Epithelial cell of esophagus (primary cell): ENCODE results near the gene PPM1N.

Experiments used
- DNase-seq: peaks from one replicate; pipeline ENCODE4 v3.0.0; 2010; ENCODE audit warnings: low read depth
- H3K4me3 ChIP-seq: 2 replicates; pipeline ENCODE4 v1.5.1; 2011; ENCODE audit warnings: mild to moderate bottlenecking, low read length, control low read depth
- CTCF ChIP-seq: IDR thresholded peaks from 2 replicates; pipeline ENCODE4 v1.5.1; 2011; ENCODE audit warnings: low read depth, mild to moderate bottlenecking, low read length, control low read depth, inconsistent platforms; ENCODE audit not compliant: insufficient read depth; ENCODE audit errors: missing control alignments

Gene PPM1N

DNA sequence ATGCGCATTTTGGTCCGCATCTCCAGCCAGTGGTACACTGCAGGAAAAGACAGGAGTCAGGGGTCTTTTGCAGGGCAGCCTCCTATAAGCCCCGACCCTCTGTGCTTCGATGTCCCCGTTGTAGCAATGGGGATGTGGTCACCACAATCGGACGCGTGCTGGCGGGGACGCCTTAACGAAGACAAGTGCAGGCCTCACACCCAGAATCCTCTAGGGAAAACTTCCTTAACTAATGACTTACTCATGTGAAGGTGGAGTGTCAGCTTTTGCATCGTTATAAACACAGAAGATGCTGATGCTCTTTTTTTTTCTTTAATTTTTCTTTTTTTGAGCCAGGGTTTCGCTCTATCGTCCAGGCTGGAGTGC, 31.2 kb downstream of the PPM1N start:
- H3K4me3 ChIP-seq, result peak overlapping the region; percentile 68

DNA sequence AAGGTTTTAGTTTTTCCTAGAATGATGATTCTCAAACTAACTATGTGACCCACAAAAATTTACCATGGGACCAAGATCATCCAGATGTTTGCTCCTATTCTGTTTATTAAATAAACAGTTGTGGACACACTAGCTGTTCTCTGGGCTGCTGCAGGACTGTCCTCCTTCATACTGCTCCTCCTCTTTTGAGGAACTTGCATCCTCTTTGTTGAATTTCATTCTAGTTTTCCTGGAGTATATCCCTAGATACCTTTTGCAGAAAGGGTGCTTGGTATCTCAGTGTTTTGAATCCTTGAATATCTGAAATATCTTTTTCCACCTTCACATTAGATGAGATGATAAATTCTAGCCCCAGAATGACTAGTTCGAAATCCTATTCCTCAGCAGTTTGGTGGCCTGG, 33.1 kb downstream of the PPM1N start:
- no peak for TF ChIP-seq CTCF
- no peak overlapping the region for H3K4me3 ChIP-seq
- no peak for DNase-seq

More for the DNA sequence above, 31.2 kb downstream of the PPM1N start:
- TF ChIP-seq CTCF, result no peak
- no peak for DNase-seq

- peak; percentile 47 for DNase-seq
- TF ChIP-seq CTCF, result no peak
- H3K4me3 ChIP-seq, result no peak overlapping the region
These were observed 41.2 kb downstream of the PPM1N start for GRCh38 chr19:45539459-45539858.

- no peak for TF ChIP-seq CTCF
- peak; percentile 53 for DNase-seq
- no peak overlapping the region for H3K4me3 ChIP-seq
These were observed 44.0 kb downstream of the PPM1N start for GRCh38 chr19:45542234-45542668.

GRCh38 chr19:45547211-45547770, 49.0 kb downstream of the PPM1N start:
- no peak for TF ChIP-seq CTCF
- no peak for DNase-seq
- H3K4me3 ChIP-seq, result no peak overlapping the region

GRCh38 chr19:45547965-45548609, 49.8 kb downstream of the PPM1N start:
- no peak overlapping the region for H3K4me3 ChIP-seq
- TF ChIP-seq CTCF, result no peak
- DNase-seq, result peak; percentile 94
